Measurements from ENCODE around the gene SCGB1C2. TPM values are rescaled to one million over a fixed set of nuclear protein-coding genes. Genes with fewer than 3 reads are reported as not detected.

SCGB1C2 gene
- total and polyA plus RNA-seq, 2 donors (not counting 3 experiments of a cell fraction or from before 2014, with no cell fraction given), result not detected

DNA sequence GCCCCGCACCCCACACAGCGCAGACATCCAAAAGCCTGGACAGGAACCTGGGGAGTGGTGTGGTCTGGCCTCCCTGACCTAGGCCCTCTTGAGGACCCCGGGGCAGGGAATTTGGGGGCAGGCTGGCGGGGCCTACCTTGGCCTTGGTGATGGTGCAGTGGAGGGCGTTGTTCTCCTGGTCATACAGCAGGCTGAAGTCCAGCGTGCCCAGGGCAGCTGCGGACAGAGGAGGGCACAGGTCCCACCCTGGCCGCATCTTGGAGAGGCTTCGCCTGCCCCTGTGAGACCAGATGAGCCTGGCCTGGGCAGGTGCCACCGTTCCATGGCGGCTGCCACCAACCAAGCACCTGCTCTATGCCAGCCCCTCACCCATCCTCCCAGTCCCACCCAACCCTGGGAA lies 35.0 kb downstream of the SCGB1C2 start:
- peaks cover 0 to 2% of the 10 kb centered on the region in 2 experiments for H3K27me3 ChIP-seq (ENCODE audit: control insufficient read depth in 2 of 2, insufficient read depth in 2 of 2, low read length in 2 of 2)
- H4K20me1 ChIP-seq (replicated peaks; ENCODE audit: control insufficient read depth, extremely low read depth, insufficient read depth, low read length), result no peaks in the 10 kb centered on the region
- no peaks in the 10 kb centered on the region for H3K36me3 ChIP-seq (ENCODE audit: control insufficient read depth in 2 of 2, extremely low read depth in 1 of 2, insufficient read depth in 2 of 2, low read length in 2 of 2)
- no peaks in the 10 kb centered on the region for H3K9me1 ChIP-seq (replicated peaks; ENCODE audit: control insufficient read depth, extremely low read depth, insufficient read depth, low read length)
- H3K4me3 ChIP-seq (replicated peaks in 1 of 3; ENCODE audit: insufficient read depth in 1 of 3, low read depth in 1 of 3, low read length in 3 of 3), result no peak overlapping the region
- ChIA-PET CTCF (no interaction called here), POLR2A (no interaction called here)
- H3K79me2 ChIP-seq (ENCODE audit: control insufficient read depth, insufficient read depth, low read length), result no peaks in the 10 kb centered on the region
- no peak overlapping the region for H3K9ac ChIP-seq (replicated peaks; ENCODE audit: extremely low read depth, insufficient read depth, low read length)
- DNase-seq (ENCODE audit: low read depth, low spot score) (no peak), FAIRE-seq (no peak)
- TF ChIP-seq JUN (IDR thresholded peaks at IDR 0.05; ENCODE audit: borderline replicate concordance, insufficient read depth, insufficient read length, low read depth) (no peak), POLR2A (IDR thresholded peaks at IDR 0.05; ENCODE audit: low read depth, low read length) (no peak), EZH2 (IDR thresholded peaks at IDR 0.05; ENCODE audit: borderline replicate concordance, low read depth, low read length, severe bottlenecking) (no peak), FOS (IDR thresholded peaks at IDR 0.05; ENCODE audit: borderline replicate concordance, insufficient read depth, low read length) (no peak), MYC (IDR thresholded peaks at IDR 0.05; ENCODE audit: low read depth, low read length) (no peak), POLR2AphosphoS5 (IDR thresholded peaks at IDR 0.05; ENCODE audit: insufficient read depth, low read depth, low read length) (no peak), GATA2 (IDR thresholded peaks at IDR 0.05; ENCODE audit: insufficient read depth, insufficient read length, low read depth, low read length) (no peak)
- TF ChIP-seq, protein P1, sequence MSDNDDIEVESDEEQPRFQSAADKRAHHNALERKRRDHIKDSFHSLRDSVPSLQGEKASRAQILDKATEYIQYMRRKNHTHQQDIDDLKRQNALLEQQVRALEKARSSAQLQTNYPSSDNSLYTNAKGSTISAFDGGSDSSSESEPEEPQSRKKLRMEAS (IDR thresholded peaks at IDR 0.05; ENCODE audit: insufficient read depth, insufficient read length), result no peak
- TF ChIP-seq, protein P2, sequence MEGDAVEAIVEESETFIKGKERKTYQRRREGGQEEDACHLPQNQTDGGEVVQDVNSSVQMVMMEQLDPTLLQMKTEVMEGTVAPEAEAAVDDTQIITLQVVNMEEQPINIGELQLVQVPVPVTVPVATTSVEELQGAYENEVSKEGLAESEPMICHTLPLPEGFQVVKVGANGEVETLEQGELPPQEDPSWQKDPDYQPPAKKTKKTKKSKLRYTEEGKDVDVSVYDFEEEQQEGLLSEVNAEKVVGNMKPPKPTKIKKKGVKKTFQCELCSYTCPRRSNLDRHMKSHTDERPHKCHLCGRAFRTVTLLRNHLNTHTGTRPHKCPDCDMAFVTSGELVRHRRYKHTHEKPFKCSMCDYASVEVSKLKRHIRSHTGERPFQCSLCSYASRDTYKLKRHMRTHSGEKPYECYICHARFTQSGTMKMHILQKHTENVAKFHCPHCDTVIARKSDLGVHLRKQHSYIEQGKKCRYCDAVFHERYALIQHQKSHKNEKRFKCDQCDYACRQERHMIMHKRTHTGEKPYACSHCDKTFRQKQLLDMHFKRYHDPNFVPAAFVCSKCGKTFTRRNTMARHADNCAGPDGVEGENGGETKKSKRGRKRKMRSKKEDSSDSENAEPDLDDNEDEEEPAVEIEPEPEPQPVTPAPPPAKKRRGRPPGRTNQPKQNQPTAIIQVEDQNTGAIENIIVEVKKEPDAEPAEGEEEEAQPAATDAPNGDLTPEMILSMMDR (IDR thresholded peaks at IDR 0.05; ENCODE audit: extremely low read depth in 1 of 2, insufficient read depth in 1 of 2, low read depth in 1 of 2, low read length in 2 of 2), result no peak
- dilution Hi-C loops (cut with MboI; ENCODE audit: extremely low pct_ligation_motif_present, low sequenced_read_pairs), result no loop called here
- no peaks in the 10 kb centered on the region for H3K9me3 ChIP-seq (replicated peaks; ENCODE audit: control insufficient read depth, insufficient read depth, low read length)
- H3K4me1 ChIP-seq (ENCODE audit: control insufficient read depth, extremely low read depth, insufficient read depth, low read length), result no peaks in the 10 kb centered on the region
- no peak overlapping the region for H2AFZ ChIP-seq (ENCODE audit: low read depth, low read length)
- H3K4me2 ChIP-seq (ENCODE audit: insufficient read depth, low read length), result no peak overlapping the region
- BruUV-seq (replicated peaks), result no TSS peak
- intact Hi-C loops (cut with micrococcal nuclease), result no loop called here
- H3K27ac ChIP-seq (ENCODE audit: insufficient read depth, low read depth, low read length), result no peak overlapping the region
